ENCODE results near the gene TBL1Y. TPM values are rescaled to one million over a fixed set of nuclear protein-coding genes. Genes with fewer than 3 reads are reported as not detected.

TBL1Y gene
- total RNA-seq, 4 donors from 2014 or later, result not detected

DNA sequence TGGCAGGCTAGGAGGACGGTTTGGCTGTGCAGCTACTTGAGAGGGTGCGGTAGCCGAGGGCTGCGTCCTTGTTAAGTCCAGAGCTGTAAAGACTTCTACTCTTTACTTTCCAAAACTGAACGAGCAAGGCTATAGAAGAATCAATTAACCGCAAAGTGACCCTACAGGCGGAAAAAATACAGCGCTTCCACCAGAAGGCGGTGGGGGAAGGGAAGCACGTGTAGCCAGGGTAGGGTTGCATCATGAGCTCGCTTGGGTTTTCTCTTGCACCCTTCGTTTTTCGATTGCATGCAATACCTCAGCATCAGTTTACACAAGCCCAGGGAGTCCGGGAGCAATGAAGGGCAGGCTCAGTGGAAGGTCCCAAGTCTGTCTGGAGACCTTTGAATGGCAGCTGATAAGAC, 1.4 kb upstream of the TBL1Y start:
- H3K4me3 ChIP-seq, result no peak overlapping the region
- H3K36me3 ChIP-seq, result no peaks in the 10 kb centered on the region
- H3K4me1 ChIP-seq, result no peaks in the 10 kb centered on the region
- no peak overlapping the region for H3K27ac ChIP-seq
- no peaks in the 10 kb centered on the region for H3K9me3 ChIP-seq
- intact Hi-C loops (cut with DNase I; ENCODE audit: low total_unique reads), result no loop called here
- no peaks in the 10 kb centered on the region for H3K27me3 ChIP-seq
- TF ChIP-seq, protein P1, sequence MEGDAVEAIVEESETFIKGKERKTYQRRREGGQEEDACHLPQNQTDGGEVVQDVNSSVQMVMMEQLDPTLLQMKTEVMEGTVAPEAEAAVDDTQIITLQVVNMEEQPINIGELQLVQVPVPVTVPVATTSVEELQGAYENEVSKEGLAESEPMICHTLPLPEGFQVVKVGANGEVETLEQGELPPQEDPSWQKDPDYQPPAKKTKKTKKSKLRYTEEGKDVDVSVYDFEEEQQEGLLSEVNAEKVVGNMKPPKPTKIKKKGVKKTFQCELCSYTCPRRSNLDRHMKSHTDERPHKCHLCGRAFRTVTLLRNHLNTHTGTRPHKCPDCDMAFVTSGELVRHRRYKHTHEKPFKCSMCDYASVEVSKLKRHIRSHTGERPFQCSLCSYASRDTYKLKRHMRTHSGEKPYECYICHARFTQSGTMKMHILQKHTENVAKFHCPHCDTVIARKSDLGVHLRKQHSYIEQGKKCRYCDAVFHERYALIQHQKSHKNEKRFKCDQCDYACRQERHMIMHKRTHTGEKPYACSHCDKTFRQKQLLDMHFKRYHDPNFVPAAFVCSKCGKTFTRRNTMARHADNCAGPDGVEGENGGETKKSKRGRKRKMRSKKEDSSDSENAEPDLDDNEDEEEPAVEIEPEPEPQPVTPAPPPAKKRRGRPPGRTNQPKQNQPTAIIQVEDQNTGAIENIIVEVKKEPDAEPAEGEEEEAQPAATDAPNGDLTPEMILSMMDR (IDR thresholded peaks at IDR 0.05), result no peak
- no peak for TF ChIP-seq POLR2A (IDR thresholded peaks at IDR 0.05)
- no peak for DNase-seq

DNA sequence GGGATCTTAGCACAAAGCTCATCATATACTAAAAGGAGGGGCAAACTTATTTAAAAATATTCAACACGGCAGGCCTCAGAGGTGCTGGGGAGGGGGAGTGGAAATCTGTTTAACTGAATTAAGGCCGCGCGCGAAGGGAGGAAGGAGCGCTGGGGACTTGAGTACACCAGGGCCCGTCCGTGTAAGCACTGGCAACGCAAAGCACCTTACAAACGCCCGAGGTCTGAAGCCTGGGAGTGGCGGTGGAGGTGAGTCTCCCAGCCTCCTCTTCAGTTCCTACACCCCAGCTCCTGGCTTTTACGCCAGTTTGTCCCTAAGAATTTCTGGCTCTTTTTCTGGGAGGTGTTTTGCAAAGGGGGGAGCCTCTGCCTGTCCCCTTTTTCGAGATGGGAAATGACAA, 641 bp upstream of the TBL1Y start:
- no peak overlapping the region for H3K4me3 ChIP-seq
- TF ChIP-seq, protein P1 (IDR thresholded peaks at IDR 0.05), result no peak
- TF ChIP-seq POLR2A (IDR thresholded peaks at IDR 0.05), result no peak
- H3K27me3 ChIP-seq, result no peaks in the 10 kb centered on the region
- H3K9me3 ChIP-seq, result no peaks in the 10 kb centered on the region
- no peaks in the 10 kb centered on the region for H3K4me1 ChIP-seq
- no peak for DNase-seq
- no peaks in the 10 kb centered on the region for H3K36me3 ChIP-seq
- H3K27ac ChIP-seq, result no peak overlapping the region
- intact Hi-C loops (cut with DNase I; ENCODE audit: low total_unique reads), result no loop called here

DNA sequence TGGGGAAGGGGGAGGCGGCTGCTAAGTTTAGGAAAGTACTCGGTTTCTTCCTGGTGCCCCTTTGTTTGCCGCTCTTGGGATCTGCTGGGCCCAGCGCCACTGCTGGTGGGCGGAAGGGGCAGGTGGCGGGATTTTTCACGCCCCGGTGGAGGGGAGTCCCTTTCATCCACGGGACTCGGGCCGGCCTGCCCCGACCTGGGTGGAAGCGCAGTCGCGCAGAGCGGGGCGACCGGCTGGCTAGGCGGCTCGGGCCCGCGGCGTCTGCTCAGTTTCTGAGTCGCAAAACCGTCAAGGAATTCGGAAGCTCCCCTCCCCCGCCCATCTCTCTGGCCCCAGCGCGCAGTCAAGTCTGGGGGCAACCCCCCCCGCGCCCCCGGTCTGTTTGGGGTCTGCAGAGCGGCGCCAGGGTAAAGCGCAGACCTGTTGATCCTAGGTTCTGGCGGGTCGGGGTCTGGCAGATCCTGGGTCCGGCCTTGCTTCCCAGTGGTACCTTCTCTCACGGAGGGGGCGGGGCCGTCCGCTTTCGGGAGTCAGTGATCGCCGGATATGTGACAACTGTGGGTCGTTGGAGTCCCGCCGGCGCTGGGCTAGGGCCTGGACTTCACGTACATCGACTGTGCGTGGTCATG, 870 bp downstream of the TBL1Y start, which contains the start of gene AMELY:
AMELY (minus strand) TSS at position 500 of the 629 bp plus-strand sequence. CDS start 39,144 bp downstream, outside the sequence.
- no peak for TF ChIP-seq POLR2A (IDR thresholded peaks at IDR 0.05)
- TF ChIP-seq, protein P1 (IDR thresholded peaks at IDR 0.05), result no peak
- H3K36me3 ChIP-seq, result no peaks in the 10 kb centered on the region
- no peak within 1 kb of the TSS for H3K27ac ChIP-seq
- no peaks in the 10 kb centered on the region for H3K4me1 ChIP-seq
- H3K4me3 ChIP-seq, result no peak within 1 kb of the TSS
- no peaks in the 10 kb centered on the region for H3K9me3 ChIP-seq
- intact Hi-C loops (cut with DNase I; ENCODE audit: low total_unique reads), result no loop called here
- H3K27me3 ChIP-seq, result no peaks in the 10 kb centered on the region
- no peak for DNase-seq

DNA sequence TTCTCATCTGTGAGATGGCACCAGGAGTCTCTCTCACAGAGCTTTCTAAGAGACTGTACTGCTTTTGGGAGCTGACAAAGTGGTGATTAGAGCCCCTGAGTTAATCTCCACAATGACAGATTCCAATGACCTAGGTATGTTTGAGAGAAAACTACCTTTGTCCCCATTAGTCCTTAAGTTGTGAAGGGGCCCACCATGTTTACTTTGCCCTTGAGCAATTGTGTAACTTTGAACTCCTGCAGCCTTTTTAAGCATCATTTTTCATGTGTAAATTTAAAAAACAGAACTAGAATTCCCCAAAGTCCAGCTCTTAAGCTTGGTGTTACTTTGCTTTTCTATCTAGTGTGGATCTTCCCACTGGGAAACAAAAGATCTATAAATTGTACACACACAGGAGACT, 2.9 kb downstream of the TBL1Y start:
- intact Hi-C loops (cut with DNase I; ENCODE audit: low total_unique reads), result no loop called here
- no peak for TF ChIP-seq POLR2A (IDR thresholded peaks at IDR 0.05)
- TF ChIP-seq, protein P1 (IDR thresholded peaks at IDR 0.05), result no peak
- no peaks in the 10 kb centered on the region for H3K27me3 ChIP-seq
- no peak overlapping the region for H3K27ac ChIP-seq
- no peaks in the 10 kb centered on the region for H3K9me3 ChIP-seq
- H3K4me1 ChIP-seq, result no peaks in the 10 kb centered on the region
- DNase-seq, result no peak
- no peaks in the 10 kb centered on the region for H3K36me3 ChIP-seq
- no peak overlapping the region for H3K4me3 ChIP-seq

DNA sequence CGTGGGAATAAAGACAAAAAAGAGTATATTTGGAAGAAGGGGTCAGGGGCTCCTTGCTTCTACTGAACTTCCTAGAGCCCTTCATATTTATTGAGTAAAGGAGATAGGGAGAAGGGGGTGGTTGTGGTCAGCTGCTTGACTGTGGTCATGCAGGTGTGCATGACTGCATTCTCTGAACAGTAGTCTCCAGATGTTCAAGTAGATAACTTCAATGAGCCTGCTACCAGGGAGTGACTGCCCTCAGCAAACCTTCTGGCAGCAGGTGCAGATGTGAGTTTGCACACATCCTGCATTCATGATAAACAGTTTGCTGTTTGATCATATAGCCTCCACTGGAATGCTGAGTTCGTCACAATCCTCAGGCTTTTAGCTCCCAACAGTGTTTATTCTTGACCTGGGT, 10.6 kb downstream of the TBL1Y start:
- Histone ChIP-seq H3K4me3 (no peak overlapping the region), H3K27ac (no peak overlapping the region), H3K4me1 (no peaks in the 10 kb centered on the region), H3K9me3 (no peaks in the 10 kb centered on the region), H3K36me3 (no peaks in the 10 kb centered on the region), H3K27me3 (no peaks in the 10 kb centered on the region)
- no peak for DNase-seq
- intact Hi-C loops (cut with DNase I; ENCODE audit: low total_unique reads), result no loop called here
- TF ChIP-seq, protein P1 (IDR thresholded peaks at IDR 0.05), result no peak
- TF ChIP-seq POLR2A (IDR thresholded peaks at IDR 0.05), result no peak

Measured in uterus (tissue), 4 donors.